ENCODE results near the gene GALNT14. TPM values are rescaled to one million over a fixed set of nuclear protein-coding genes. Genes with fewer than 3 reads are reported as not detected.

GALNT14 gene
- total RNA-seq, 1 donor from 2014 or later, result 1.7 TPM

- Histone ChIP-seq H3K27ac (no peak overlapping the region), H3K36me3 (no peaks in the 10 kb centered on the region), H3K27me3 (no peaks in the 10 kb centered on the region), H3K4me1 (no peaks in the 10 kb centered on the region), H3K4me3 (no peak overlapping the region), H3K9me3 (no peaks in the 10 kb centered on the region)
- no peak for DNase-seq (ENCODE audit: extremely low spot score in 2 of 2)
- TF ChIP-seq, protein P1, sequence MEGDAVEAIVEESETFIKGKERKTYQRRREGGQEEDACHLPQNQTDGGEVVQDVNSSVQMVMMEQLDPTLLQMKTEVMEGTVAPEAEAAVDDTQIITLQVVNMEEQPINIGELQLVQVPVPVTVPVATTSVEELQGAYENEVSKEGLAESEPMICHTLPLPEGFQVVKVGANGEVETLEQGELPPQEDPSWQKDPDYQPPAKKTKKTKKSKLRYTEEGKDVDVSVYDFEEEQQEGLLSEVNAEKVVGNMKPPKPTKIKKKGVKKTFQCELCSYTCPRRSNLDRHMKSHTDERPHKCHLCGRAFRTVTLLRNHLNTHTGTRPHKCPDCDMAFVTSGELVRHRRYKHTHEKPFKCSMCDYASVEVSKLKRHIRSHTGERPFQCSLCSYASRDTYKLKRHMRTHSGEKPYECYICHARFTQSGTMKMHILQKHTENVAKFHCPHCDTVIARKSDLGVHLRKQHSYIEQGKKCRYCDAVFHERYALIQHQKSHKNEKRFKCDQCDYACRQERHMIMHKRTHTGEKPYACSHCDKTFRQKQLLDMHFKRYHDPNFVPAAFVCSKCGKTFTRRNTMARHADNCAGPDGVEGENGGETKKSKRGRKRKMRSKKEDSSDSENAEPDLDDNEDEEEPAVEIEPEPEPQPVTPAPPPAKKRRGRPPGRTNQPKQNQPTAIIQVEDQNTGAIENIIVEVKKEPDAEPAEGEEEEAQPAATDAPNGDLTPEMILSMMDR (IDR thresholded peaks at IDR 0.05), result no peak
- TF ChIP-seq POLR2AphosphoS5 (IDR thresholded peaks at IDR 0.05; ENCODE audit: insufficient read depth in 1 of 2, low read depth in 1 of 2) (no peak), POLR2A (IDR thresholded peaks at IDR 0.05) (no peak)
- intact Hi-C loops (cut with DNase I), result no loop called here
These were observed 214.6 kb downstream of the GALNT14 start for GRCh38 chr2:30923623-30924022.

GRCh38 chr2:30920511-30920910 is 217.7 kb downstream of the GALNT14 start:
- TF ChIP-seq POLR2AphosphoS5 (IDR thresholded peaks at IDR 0.05; ENCODE audit: insufficient read depth in 1 of 2, low read depth in 1 of 2) (no peak), POLR2A (IDR thresholded peaks at IDR 0.05) (no peak)
- TF ChIP-seq, protein P1 (IDR thresholded peaks at IDR 0.05), result no peak
- Histone ChIP-seq H3K4me1 (no peaks in the 10 kb centered on the region), H3K27ac (no peak overlapping the region), H3K4me3 (no peak overlapping the region), H3K9me3 (no peaks in the 10 kb centered on the region), H3K27me3 (no peaks in the 10 kb centered on the region), H3K36me3 (no peaks in the 10 kb centered on the region)
- no peak for DNase-seq (ENCODE audit: extremely low spot score in 2 of 2)
- intact Hi-C loops (cut with DNase I), result no loop called here

DNA sequence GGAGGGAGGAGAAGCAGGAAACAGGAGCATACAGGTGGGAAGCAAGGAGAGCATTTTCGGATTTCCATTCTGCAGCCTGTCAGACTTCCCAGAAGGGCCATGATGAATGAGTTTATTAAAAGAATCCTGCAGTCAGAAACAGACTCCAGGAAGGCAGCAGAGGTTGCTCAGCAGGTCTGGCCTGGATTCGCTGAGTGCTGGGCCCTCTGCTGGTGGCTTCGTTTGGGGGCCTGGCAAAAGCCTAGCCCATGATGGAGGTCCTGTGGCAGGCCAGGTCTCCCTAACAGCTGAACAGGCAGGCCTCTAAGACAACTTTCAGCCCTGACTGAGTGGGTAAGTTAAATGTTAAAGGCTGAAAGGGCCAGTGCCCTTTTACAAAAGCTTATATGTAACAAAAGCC is 222.8 kb downstream of the GALNT14 start:
- DNase-seq (ENCODE audit: extremely low spot score in 2 of 2), result no peak
- Histone ChIP-seq H3K27ac (no peak overlapping the region), H3K36me3 (no peaks in the 10 kb centered on the region), H3K4me1 (no peaks in the 10 kb centered on the region), H3K4me3 (no peak overlapping the region), H3K27me3 (no peaks in the 10 kb centered on the region), H3K9me3 (no peaks in the 10 kb centered on the region)
- TF ChIP-seq POLR2AphosphoS5 (IDR thresholded peaks at IDR 0.05; ENCODE audit: insufficient read depth in 1 of 2, low read depth in 1 of 2), result no peak
- TF ChIP-seq, protein P1 (IDR thresholded peaks at IDR 0.05), result no peak
- no peak for TF ChIP-seq POLR2A (IDR thresholded peaks at IDR 0.05)
- intact Hi-C loops (cut with DNase I), result no loop called here

DNA sequence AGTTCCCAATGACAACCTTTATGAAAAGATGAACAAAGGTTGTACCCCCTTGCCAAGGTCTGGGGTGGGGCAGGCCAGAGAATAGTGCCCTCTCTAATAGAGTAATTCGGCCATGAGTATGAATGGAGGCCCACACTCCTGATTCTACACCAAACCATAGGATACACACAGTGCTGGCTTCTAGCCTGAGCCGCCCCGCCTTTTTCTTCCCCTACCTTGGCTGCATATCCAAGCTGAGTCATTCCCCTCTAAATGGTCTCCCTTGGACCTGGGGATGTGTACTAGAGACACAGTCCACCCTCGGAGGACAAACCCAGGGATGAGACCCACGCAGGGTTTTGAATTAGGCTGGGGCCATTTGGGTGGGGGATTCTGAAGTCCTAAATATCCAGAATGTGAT is 223.8 kb downstream of the GALNT14 start:
- Histone ChIP-seq H3K9me3 (no peaks in the 10 kb centered on the region), H3K27ac (no peak overlapping the region), H3K4me3 (no peak overlapping the region), H3K4me1 (no peaks in the 10 kb centered on the region), H3K27me3 (no peaks in the 10 kb centered on the region), H3K36me3 (no peaks in the 10 kb centered on the region)
- no peak for DNase-seq (ENCODE audit: extremely low spot score in 2 of 2)
- intact Hi-C loops (cut with DNase I), result no loop called here
- TF ChIP-seq POLR2AphosphoS5 (IDR thresholded peaks at IDR 0.05; ENCODE audit: insufficient read depth in 1 of 2, low read depth in 1 of 2) (no peak), POLR2A (IDR thresholded peaks at IDR 0.05) (no peak)
- TF ChIP-seq, protein P1 (IDR thresholded peaks at IDR 0.05), result no peak

DNA sequence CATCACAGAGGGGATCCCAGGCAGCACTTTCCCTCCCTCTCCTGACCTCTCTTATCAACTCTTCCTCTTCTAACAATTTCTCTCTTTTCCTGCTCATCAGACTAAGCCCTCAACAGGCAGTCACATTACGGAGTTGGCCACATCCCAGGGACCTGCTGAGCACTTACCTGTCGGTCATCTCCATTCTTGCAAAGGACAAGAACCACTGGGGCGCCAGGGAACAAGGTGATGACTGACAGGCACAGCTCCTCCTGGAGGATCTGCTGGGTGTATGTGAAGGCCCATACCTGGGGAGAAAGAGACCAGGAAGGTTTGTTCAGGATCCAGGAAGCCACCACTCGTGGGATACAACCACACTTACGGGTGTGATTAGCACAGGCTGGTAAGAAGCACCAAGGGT is 226.2 kb downstream of the GALNT14 start:
- Histone ChIP-seq H3K9me3 (no peaks in the 10 kb centered on the region), H3K27ac (no peak overlapping the region), H3K4me3 (no peak overlapping the region), H3K4me1 (no peaks in the 10 kb centered on the region), H3K36me3 (no peaks in the 10 kb centered on the region), H3K27me3 (no peaks in the 10 kb centered on the region)
- TF ChIP-seq POLR2AphosphoS5 (IDR thresholded peaks at IDR 0.05; ENCODE audit: insufficient read depth in 1 of 2, low read depth in 1 of 2), result no peak
- TF ChIP-seq, protein P1 (IDR thresholded peaks at IDR 0.05), result no peak
- no peak for TF ChIP-seq POLR2A (IDR thresholded peaks at IDR 0.05)
- DNase-seq (ENCODE audit: extremely low spot score in 2 of 2), result no peak
- intact Hi-C loops (cut with DNase I), result no loop called here

All from vagina (tissue), 2 donors.